DMS53 treated with DMSO at 0.1 percent for 48 hours (cell line): ENCODE results near the gene DOCK9.

Experiments
- DNase-seq: peaks from one replicate; lab custom pipeline; 2025; ENCODE audit not compliant: unreplicated experiment; lab: John Stamatoyannopoulos, UW

The DOCK9 gene

GRCh38 chr13:98802559-98802958 lies 175.3 kb downstream of the DOCK9 start:
- no peak for DNase-seq

GRCh38 chr13:98801626-98802418 lies 176.0 kb downstream of the DOCK9 start:
- DNase-seq = no peak

- no peak for DNase-seq
Measured at GRCh38 chr13:98800078-98800477, 177.8 kb downstream of the DOCK9 start.

GRCh38 chr13:98798849-98799645 lies 178.8 kb downstream of the DOCK9 start:
- no peak for DNase-seq

GRCh38 chr13:98797456-98797855 lies 180.4 kb downstream of the DOCK9 start:
- no peak for DNase-seq

- DNase-seq = no peak
Measured at GRCh38 chr13:98796798-98797197, 181.1 kb downstream of the DOCK9 start.

GRCh38 chr13:98796191-98796590 lies 181.7 kb downstream of the DOCK9 start:
- DNase-seq = no peak

- DNase-seq = no peak
Measured at GRCh38 chr13:98795220-98795619, 182.6 kb downstream of the DOCK9 start.

GRCh38 chr13:98794498-98794897 lies 183.4 kb downstream of the DOCK9 start:
- no peak for DNase-seq

GRCh38 chr13:98792785-98793495 lies 184.9 kb downstream of the DOCK9 start:
- no peak for DNase-seq

GRCh38 chr13:98792321-98792720 lies 185.5 kb downstream of the DOCK9 start:
- DNase-seq = no peak

- no peak for DNase-seq
Measured at GRCh38 chr13:98791611-98792010, 186.3 kb downstream of the DOCK9 start.

- DNase-seq = no peak
Measured at GRCh38 chr13:98787996-98788395, 189.9 kb downstream of the DOCK9 start.

GRCh38 chr13:98787173-98787572 lies 190.7 kb downstream of the DOCK9 start:
- DNase-seq = no peak

- DNase-seq = no peak
Measured at GRCh38 chr13:98786023-98786422, 191.8 kb downstream of the DOCK9 start.

GRCh38 chr13:98785405-98785804 lies 192.5 kb downstream of the DOCK9 start:
- no peak for DNase-seq

- DNase-seq = no peak
Measured at GRCh38 chr13:98784666-98785065, 193.2 kb downstream of the DOCK9 start.

- no peak for DNase-seq
Measured at GRCh38 chr13:98783856-98784478, 193.9 kb downstream of the DOCK9 start.

- DNase-seq = no peak
Measured at GRCh38 chr13:98782654-98783053, 195.2 kb downstream of the DOCK9 start.

GRCh38 chr13:98781905-98782304 lies 196.0 kb downstream of the DOCK9 start:
- DNase-seq = no peak

- DNase-seq = no peak
Measured at GRCh38 chr13:98781470-98781869, 196.4 kb downstream of the DOCK9 start.
